Thyroid gland (tissue), 4 donors: ENCODE measurements around the gene HMCES. TPM values are rescaled to one million over a fixed set of nuclear protein-coding genes. Genes with fewer than 3 reads are reported as not detected.

Experiments
- DNase-seq, 2 donors: peaks; one replicate each; pipeline ENCODE4 v3.0.0-alpha.2; 2019
- H3K27ac ChIP-seq, 3 donors: fragments of 200-600 bp; sonication (generic); 1 replicate in 2 of 3; 2 replicates in 1 of 3; pipeline ENCODE4 v1.5.1; 2016 to 2019; ENCODE audit warnings: mild to moderate bottlenecking in 1 of 3, moderate library complexity in 1 of 3
- H3K27me3 ChIP-seq: fragments of 200-600 bp; sonication (generic); one replicate; pipeline ENCODE4 v1.5.1; 2019
- H3K36me3 ChIP-seq, 2 donors: fragments of 200-600 bp; sonication (generic); one replicate each; pipeline ENCODE4 v1.5.1; 2016 to 2019
- H3K4me1 ChIP-seq, 2 donors: fragments of 200-600 bp; sonication (generic); one replicate each; pipeline ENCODE4 v1.5.1; 2017 to 2019
- H3K4me3 ChIP-seq, 3 donors: fragments of 200-600 bp; sonication (generic); replicated peaks in 1 of 3; 1 replicate in 2 of 3; 2 replicates in 1 of 3; pipeline ENCODE4 v1.5.1; 2016; ENCODE audit warnings: mild to moderate bottlenecking in 1 of 3
- H3K9me3 ChIP-seq: fragments of 200-600 bp; sonication (generic); one replicate; pipeline ENCODE4 v1.5.1; 2017
- CTCF ChIP-seq, 6 experiments: fragments of 200-600 bp in 3 of 6; fragments of 450-650 bp in 3 of 6; sonication (generic) in 3 of 6; IDR thresholded peaks; one replicate each; pipeline ENCODE4 v1.5.1; 2016 to 2019; ENCODE audit warnings: antibody characterized with exemption in 6 of 6, mild to moderate bottlenecking in 2 of 6, inconsistent platforms in 1 of 6, moderate library complexity in 1 of 6
- POLR2A ChIP-seq, 2 donors: fragments of 450-650 bp; IDR thresholded peaks; one replicate each; pipeline ENCODE4 v1.6.1; 2017; ENCODE audit warnings: antibody characterized with exemption in 2 of 2, mild to moderate bottlenecking in 2 of 2, moderate library complexity in 1 of 2
- WGBS, 2 donors: methylation state at CpG; one replicate each; pipeline ENCODE4 v1.1.5; 2017; 5-methylcytosine and 5-hydroxymethylcytosine counted together
- intact Hi-C: fragments of 100-400 bp; cut with DNase I; formaldehyde crosslinking; loops from one replicate; pipeline ENCODE4 v1.15.1; 2023
- total RNA-seq, 4 donors: library from RNA; depleted of rRNA; stranded (reverse); fragments of >200 nt; gene quantifications; one replicate each; pipeline ENCODE4 v1.2.3, GENCODE V29; 2016

HMCES gene
- total RNA-seq, 4 donors from 2014 or later, result 23.7 to 30.9 (median 26.0) TPM

GRCh38 chr3:129288446-129288845 lies 9.8 kb downstream of the HMCES start:
- H3K9me3 ChIP-seq, result no peaks in the 10 kb centered on the region
- no peak for DNase-seq
- no peaks in the 10 kb centered on the region for H3K27me3 ChIP-seq
- no peak overlapping the region for H3K4me3 ChIP-seq
- TF ChIP-seq POLR2A (IDR thresholded peaks at IDR 0.05) (no peak), CTCF (IDR thresholded peaks at IDR 0.05) (no peak)
- no peaks in the 10 kb centered on the region for H3K4me1 ChIP-seq
- H3K27ac ChIP-seq, result no peak overlapping the region
- intact Hi-C loops, result no loop called here
- peaks cover 19 to 24% of the 10 kb centered on the region in 2 donors for H3K36me3 ChIP-seq
- 93 to 97% methylated on average over 3 of the region's 3 CpGs for WGBS, 2 donors

DNA sequence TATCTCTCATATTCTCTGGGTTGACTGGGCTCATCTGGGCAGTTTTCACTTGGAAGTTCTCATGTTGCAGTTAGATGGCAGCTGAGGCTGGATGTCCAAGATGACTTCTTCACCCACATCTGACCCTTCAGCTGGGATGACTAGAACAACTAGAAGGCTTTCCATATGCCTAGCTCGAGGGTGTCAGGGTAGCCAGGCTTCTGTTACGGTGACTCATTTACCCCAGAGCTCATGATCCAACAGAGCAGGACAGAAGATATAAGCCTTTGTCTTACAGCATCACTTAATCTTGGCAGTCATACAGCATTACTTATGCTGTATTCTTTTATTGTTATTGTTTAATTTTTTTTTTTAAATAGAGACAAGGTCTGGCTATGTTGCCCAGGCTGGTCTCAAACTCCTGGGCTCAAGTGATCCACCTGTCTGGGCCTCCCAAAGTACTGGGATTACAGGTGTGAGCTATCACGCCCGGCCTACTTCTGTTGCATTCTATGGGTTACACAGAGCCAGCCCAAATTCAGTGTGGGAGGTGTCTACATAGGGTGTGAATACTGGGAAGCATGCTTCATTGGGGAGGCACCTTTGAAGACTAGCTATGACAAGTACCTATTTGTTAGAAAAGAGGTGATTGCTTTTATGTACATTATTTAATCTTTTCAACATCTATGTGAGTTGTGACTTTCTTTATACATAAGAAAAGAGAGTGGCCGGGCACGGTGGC lies 10.7 kb downstream of the HMCES start:
- Histone ChIP-seq H3K36me3 (peaks cover 19 to 24% of the 10 kb centered on the region in 2 donors), H3K27me3 (no peaks in the 10 kb centered on the region), H3K9me3 (no peaks in the 10 kb centered on the region), H3K4me1 (no peaks in the 10 kb centered on the region), H3K4me3 (no peak overlapping the region), H3K27ac (no peak overlapping the region)
- no peak for DNase-seq
- TF ChIP-seq POLR2A (IDR thresholded peaks at IDR 0.05), result no peak
- no peak for TF ChIP-seq CTCF (IDR thresholded peaks at IDR 0.05)
- intact Hi-C loops, result no loop called here
- 85 to 93% methylated on average over 6 of the region's 6 CpGs for WGBS, 2 donors

GRCh38 chr3:129291236-129291886 lies 12.7 kb downstream of the HMCES start:
- TF ChIP-seq CTCF (IDR thresholded peaks at IDR 0.05), result no peak
- no peak for TF ChIP-seq POLR2A (IDR thresholded peaks at IDR 0.05)
- Histone ChIP-seq H3K27me3 (no peaks in the 10 kb centered on the region), H3K4me1 (no peaks in the 10 kb centered on the region), H3K4me3 (no peak overlapping the region), H3K27ac (no peak overlapping the region), H3K9me3 (no peaks in the 10 kb centered on the region), H3K36me3 (peaks cover 19 to 24% of the 10 kb centered on the region in 2 donors)
- intact Hi-C loops, result no loop called here
- no peak for DNase-seq
- 81 to 82% methylated on average over 4 of the region's 4 CpGs for WGBS, 2 donors

DNA sequence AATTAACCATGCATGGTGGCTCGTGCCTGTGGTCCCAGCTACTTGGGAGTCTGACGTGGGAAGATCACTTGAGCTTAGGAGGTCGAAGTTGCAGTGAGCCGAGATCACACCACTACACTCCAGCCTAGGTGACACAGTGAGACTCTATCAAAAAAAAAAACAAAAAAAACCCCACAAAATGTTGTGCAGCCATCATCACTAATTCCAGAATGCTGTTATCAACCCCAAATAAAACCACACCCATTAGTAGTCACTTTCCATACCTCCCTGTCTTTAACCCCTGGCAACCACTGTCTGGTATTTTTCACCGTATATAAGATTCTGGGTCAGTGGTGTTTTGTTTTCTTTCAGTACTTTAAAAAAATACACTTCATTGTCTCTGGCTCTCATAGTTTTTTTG lies 16.6 kb downstream of the HMCES start:
- Histone ChIP-seq H3K27ac (no peak overlapping the region), H3K4me3 (no peak overlapping the region), H3K36me3 (peaks cover 11 to 21% of the 10 kb centered on the region in 2 donors), H3K27me3 (no peaks in the 10 kb centered on the region), H3K9me3 (no peaks in the 10 kb centered on the region), H3K4me1 (no peaks in the 10 kb centered on the region)
- intact Hi-C loops, result no loop called here
- no peak for DNase-seq
- 91 to 93% methylated on average over 5 of the region's 5 CpGs for whole genome bisulfite sequencing, 2 donors
- TF ChIP-seq POLR2A (IDR thresholded peaks at IDR 0.05), result no peak
- no peak for TF ChIP-seq CTCF (IDR thresholded peaks at IDR 0.05)
